Lower lobe of right lung (tissue), 2 donors: ENCODE data around the gene EPHA4. TPM values are rescaled to one million over a fixed set of nuclear protein-coding genes. Genes with fewer than 3 reads are reported as not detected.

Source experiments
- ATAC-seq, 2 donors: fragments of 200-7000 bp; cut with Tn5 transposase; one replicate each; pipeline ENCODE4 v1.9.1; 2020 to 2022; ENCODE audit warnings: mild to moderate bottlenecking in 2 of 2, moderate library complexity in 2 of 2
- DNase-seq: peaks from one replicate; pipeline ENCODE4 v3.0.0-alpha.2; 2020
- H3K27ac ChIP-seq: fragments of 200-600 bp; one replicate; pipeline ENCODE4 v1.8.0; 2022
- H3K27me3 ChIP-seq: fragments of 200-600 bp; one replicate; pipeline ENCODE4 v1.8.0; 2022; ENCODE audit warnings: low read depth
- H3K36me3 ChIP-seq: fragments of 200-600 bp; one replicate; pipeline ENCODE4 v1.8.0; 2022; ENCODE audit warnings: mild to moderate bottlenecking
- H3K4me1 ChIP-seq: fragments of 200-600 bp; one replicate; pipeline ENCODE4 v1.8.0; 2022
- H3K4me3 ChIP-seq: fragments of 200-600 bp; one replicate; pipeline ENCODE4 v1.8.0; 2022; ENCODE audit warnings: mild to moderate bottlenecking
- H3K9me3 ChIP-seq: fragments of 200-600 bp; one replicate; pipeline ENCODE4 v1.8.0; 2022
- intact Hi-C: fragments of 100-400 bp; cut with DNase I; formaldehyde crosslinking; loops from one replicate; pipeline ENCODE4 v1.11.0; 2022
- total RNA-seq: library from RNA; stranded (reverse); fragmentation: NEBNext Ultra II Directional; extraction: Animal tissue kit (Norgen Biotek cat#: 25700); gene quantifications from one replicate; pipeline ENCODE4 v1.2.1, GENCODE V29; 2021
- TF ChIP-seq, protein P1 (sequence below): fragments of 200-600 bp; IDR thresholded peaks from one replicate; pipeline ENCODE4 v1.8.0; 2022; ENCODE audit warnings: antibody characterized with exemption, mild to moderate bottlenecking
- donor health status: DM: no; HTN: yes; CAD: no; lungs with severe emphysema.

The EPHA4 gene
- total RNA-seq, 1 donor from 2014 or later = 13.8 TPM

GRCh38 chr2:221562226-221562625 lies 9.9 kb downstream of the EPHA4 start:
- Histone ChIP-seq H3K9me3 (no peaks in the 10 kb centered on the region), H3K36me3 (no peaks in the 10 kb centered on the region), H3K4me3 (no peak overlapping the region), H3K4me1 (no peaks in the 10 kb centered on the region), H3K27me3 (no peaks in the 10 kb centered on the region), H3K27ac (no peak overlapping the region)
- DNase-seq (no peak), ATAC-seq (no peak)
- TF ChIP-seq, protein P1, sequence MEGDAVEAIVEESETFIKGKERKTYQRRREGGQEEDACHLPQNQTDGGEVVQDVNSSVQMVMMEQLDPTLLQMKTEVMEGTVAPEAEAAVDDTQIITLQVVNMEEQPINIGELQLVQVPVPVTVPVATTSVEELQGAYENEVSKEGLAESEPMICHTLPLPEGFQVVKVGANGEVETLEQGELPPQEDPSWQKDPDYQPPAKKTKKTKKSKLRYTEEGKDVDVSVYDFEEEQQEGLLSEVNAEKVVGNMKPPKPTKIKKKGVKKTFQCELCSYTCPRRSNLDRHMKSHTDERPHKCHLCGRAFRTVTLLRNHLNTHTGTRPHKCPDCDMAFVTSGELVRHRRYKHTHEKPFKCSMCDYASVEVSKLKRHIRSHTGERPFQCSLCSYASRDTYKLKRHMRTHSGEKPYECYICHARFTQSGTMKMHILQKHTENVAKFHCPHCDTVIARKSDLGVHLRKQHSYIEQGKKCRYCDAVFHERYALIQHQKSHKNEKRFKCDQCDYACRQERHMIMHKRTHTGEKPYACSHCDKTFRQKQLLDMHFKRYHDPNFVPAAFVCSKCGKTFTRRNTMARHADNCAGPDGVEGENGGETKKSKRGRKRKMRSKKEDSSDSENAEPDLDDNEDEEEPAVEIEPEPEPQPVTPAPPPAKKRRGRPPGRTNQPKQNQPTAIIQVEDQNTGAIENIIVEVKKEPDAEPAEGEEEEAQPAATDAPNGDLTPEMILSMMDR = no peak
- intact Hi-C loops = no loop called here

DNA sequence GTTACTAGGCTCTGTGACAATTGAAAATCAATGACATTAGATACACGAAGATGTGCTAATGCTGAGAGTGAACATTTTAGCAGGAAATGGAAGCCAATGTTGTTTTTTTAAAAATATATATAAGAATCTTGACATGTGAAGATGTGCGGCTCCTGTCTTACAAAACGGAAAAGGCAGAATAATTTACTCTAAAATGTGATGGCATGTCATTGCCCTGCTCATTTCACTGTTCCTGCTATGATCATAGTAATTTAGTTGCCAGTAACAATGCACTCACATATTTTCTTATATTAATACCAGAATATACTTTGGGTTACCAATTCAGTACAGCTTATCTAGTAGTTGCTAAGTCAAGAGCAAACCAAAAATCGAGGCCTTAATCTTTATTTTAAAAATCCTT lies 10.3 kb downstream of the EPHA4 start:
- Histone ChIP-seq H3K27me3 (no peaks in the 10 kb centered on the region), H3K36me3 (no peaks in the 10 kb centered on the region), H3K9me3 (no peaks in the 10 kb centered on the region), H3K4me1 (no peaks in the 10 kb centered on the region), H3K4me3 (no peak overlapping the region), H3K27ac (no peak overlapping the region)
- intact Hi-C loops = no loop called here
- DNase-seq (no peak), ATAC-seq (no peak)
- TF ChIP-seq, protein P1 = no peak

DNA sequence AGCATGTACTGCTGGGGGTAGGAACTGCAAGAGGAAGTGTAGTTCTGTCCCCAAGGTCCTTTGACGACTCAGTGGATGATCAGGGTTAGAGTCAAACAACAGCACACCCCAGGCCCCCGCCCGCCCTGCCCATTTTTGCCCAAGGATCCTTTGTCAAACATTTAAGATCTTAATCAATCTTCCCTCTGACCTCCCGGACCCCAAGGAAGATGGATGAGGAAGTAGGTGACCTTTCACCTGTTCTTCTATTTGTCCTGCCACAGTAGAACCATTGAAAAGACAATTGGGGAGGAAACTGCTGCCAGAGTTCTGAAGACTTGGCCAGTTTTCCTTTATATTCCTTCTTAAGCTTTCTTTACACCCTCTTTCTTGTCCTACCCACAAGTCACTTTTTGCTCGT lies 12.1 kb downstream of the EPHA4 start:
- no peak overlapping the region for H3K4me3 ChIP-seq
- intact Hi-C loops = no loop called here
- no peaks in the 10 kb centered on the region for H3K27me3 ChIP-seq
- ATAC-seq (no peak), DNase-seq (no peak)
- no peaks in the 10 kb centered on the region for H3K9me3 ChIP-seq
- no peak overlapping the region for H3K27ac ChIP-seq
- peaks cover 4% of the 10 kb centered on the region for H3K4me1 ChIP-seq
- TF ChIP-seq, protein P1 = no peak
- H3K36me3 ChIP-seq = no peaks in the 10 kb centered on the region

DNA sequence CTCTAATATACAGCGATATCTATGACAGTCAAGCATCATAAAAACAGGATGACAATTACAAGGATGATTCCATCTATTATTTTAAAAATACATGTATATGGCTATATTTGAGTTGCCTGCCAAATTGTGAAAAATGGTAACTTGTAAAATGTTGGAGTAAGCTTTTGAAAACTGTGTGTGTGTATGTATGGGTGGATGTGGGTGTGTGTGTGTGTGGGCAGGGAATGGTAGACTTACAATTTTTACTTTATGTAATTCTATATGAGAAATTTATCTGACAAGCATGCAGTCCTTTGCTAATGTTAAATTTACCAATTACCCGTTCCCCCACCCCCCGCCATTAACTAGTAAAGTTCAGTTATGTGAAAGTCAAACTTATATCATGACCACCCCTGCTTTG lies 14.0 kb downstream of the EPHA4 start:
- H3K36me3 ChIP-seq = no peaks in the 10 kb centered on the region
- DNase-seq = no peak
- intact Hi-C loops = no loop called here
- H3K4me1 ChIP-seq = peaks cover 8% of the 10 kb centered on the region
- H3K4me3 ChIP-seq = no peak overlapping the region
- no peak for ATAC-seq
- no peaks in the 10 kb centered on the region for H3K9me3 ChIP-seq
- H3K27ac ChIP-seq = no peak overlapping the region
- TF ChIP-seq, protein P1 = no peak
- H3K27me3 ChIP-seq = no peaks in the 10 kb centered on the region

DNA sequence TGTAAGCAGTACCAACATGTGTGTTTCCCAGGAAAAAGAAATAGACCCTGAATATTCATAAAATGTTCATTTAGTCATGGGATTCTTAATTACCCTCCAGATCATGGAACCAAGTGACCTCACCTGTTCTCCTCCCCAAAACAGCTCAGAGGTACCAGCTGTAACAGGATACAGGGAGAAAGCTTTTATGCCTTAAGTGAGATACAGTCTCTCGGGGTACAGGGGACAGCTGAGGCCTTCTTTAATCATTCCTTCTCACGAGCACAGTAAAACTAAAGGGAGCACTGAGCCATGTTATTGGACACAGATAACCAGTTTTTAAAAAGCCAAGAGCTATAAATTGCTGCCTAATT lies 16.6 kb downstream of the EPHA4 start:
- Histone ChIP-seq H3K36me3 (no peaks in the 10 kb centered on the region), H3K27ac (no peak overlapping the region)
- no peak for DNase-seq

More for the DNA sequence above, 16.6 kb downstream of the EPHA4 start:
- no peak overlapping the region for H3K4me3 ChIP-seq
- intact Hi-C loops = no loop called here
- no peaks in the 10 kb centered on the region for H3K9me3 ChIP-seq
- no peaks in the 10 kb centered on the region for H3K27me3 ChIP-seq
- no peak for ATAC-seq
- TF ChIP-seq, protein P1 = no peak
- peaks cover 8% of the 10 kb centered on the region for H3K4me1 ChIP-seq
